HEK293 (cell line): Measurements from ENCODE around the gene VPS35L.
A peak's percentile ranks its signal among the peaks of the same experiment; 100 is the strongest.

ENCODE experiments used
- AEBP2 ChIP-seq: fragments of 450-650 bp; formaldehyde crosslinking; IDR thresholded peaks from 2 replicates; pipeline ENCODE4 v1.5.1; 2016; ENCODE audit warnings: missing biosample characterization, missing genetic modification characterization, borderline replicate concordance
- BCL11B ChIP-seq: fragments of 450-650 bp; formaldehyde crosslinking; IDR thresholded peaks from 2 replicates; pipeline ENCODE4 v1.5.1; 2016; ENCODE audit warnings: low read depth, missing biosample characterization, missing genetic modification characterization
- EGR2 ChIP-seq: fragments of 450-650 bp; formaldehyde crosslinking; IDR thresholded peaks from 2 replicates; pipeline ENCODE4 v1.5.1; 2016; ENCODE audit warnings: low read depth, missing biosample characterization, missing genetic modification characterization
- GFI1B ChIP-seq: fragments of 450-650 bp; formaldehyde crosslinking; IDR thresholded peaks from 2 replicates; pipeline ENCODE4 v1.5.1; 2016; ENCODE audit warnings: missing biosample characterization, missing genetic modification characterization
- HOXA7 ChIP-seq: sonication (generic); formaldehyde crosslinking; IDR thresholded peaks from 2 replicates; pipeline ENCODE4 v1.8.1; 2022; ENCODE audit warnings: missing genetic modification reagents, borderline replicate concordance
- KLF10 ChIP-seq: fragments of 450-650 bp; IDR thresholded peaks from 2 replicates; pipeline ENCODE4 v1.5.1; 2018; ENCODE audit warnings: missing biosample characterization, mild to moderate bottlenecking, missing genetic modification characterization
- MYNN ChIP-seq: fragments of 450-650 bp; formaldehyde crosslinking; IDR thresholded peaks from 2 replicates; pipeline ENCODE4 v1.5.1; 2016; ENCODE audit warnings: missing biosample characterization, missing genetic modification characterization, borderline replicate concordance
- PRDM2 ChIP-seq: fragments of 450-650 bp; formaldehyde crosslinking; IDR thresholded peaks from 2 replicates; pipeline ENCODE4 v1.5.1; 2016; ENCODE audit warnings: missing biosample characterization, missing genetic modification characterization, borderline replicate concordance
- REST ChIP-seq: fragments of 450-650 bp; formaldehyde crosslinking; IDR thresholded peaks from 2 replicates; pipeline ENCODE4 v1.5.1; 2016; ENCODE audit warnings: missing biosample characterization, missing genetic modification characterization
- TRIM28 ChIP-seq: IDR thresholded peaks from 2 replicates; pipeline ENCODE4 v1.6.1; 2011; ENCODE audit warnings: low read length, control low read depth, borderline replicate concordance
- ZBTB17 ChIP-seq: fragments of 450-650 bp; formaldehyde crosslinking; IDR thresholded peaks from 2 replicates; pipeline ENCODE4 v1.5.1; 2016; ENCODE audit warnings: missing biosample characterization, missing genetic modification characterization
- ZNF146 ChIP-seq: fragments of 450-650 bp; formaldehyde crosslinking; IDR thresholded peaks from 2 replicates; pipeline ENCODE4 v1.5.1; 2016; ENCODE audit warnings: missing biosample characterization, missing genetic modification characterization
- ZNF175 ChIP-seq: fragments of 450-650 bp; formaldehyde crosslinking; IDR thresholded peaks from 2 replicates; pipeline ENCODE4 v1.5.1; 2016; ENCODE audit warnings: missing biosample characterization, missing genetic modification characterization
- ZNF24 ChIP-seq: fragments of 450-650 bp; formaldehyde crosslinking; IDR thresholded peaks from 2 replicates; pipeline ENCODE4 v1.5.1; 2016; ENCODE audit warnings: missing biosample characterization, missing genetic modification characterization
- ZNF37A ChIP-seq: fragments of 450-650 bp; IDR thresholded peaks from 2 replicates; pipeline ENCODE4 v1.5.1; 2018; ENCODE audit warnings: missing biosample characterization, missing genetic modification characterization
- ZNF394 ChIP-seq: fragments of 450-650 bp; formaldehyde crosslinking; IDR thresholded peaks from 2 replicates; pipeline ENCODE4 v1.5.1; 2016; ENCODE audit warnings: missing biosample characterization, missing genetic modification characterization, mild to moderate bottlenecking, moderate library complexity, borderline replicate concordance
- ZNF433 ChIP-seq: fragments of 450-650 bp; formaldehyde crosslinking; IDR thresholded peaks from 2 replicates; pipeline ENCODE4 v1.5.1; 2016; ENCODE audit warnings: missing biosample characterization, missing genetic modification characterization, low read depth
- ZNF449 ChIP-seq: fragments of 450-650 bp; formaldehyde crosslinking; IDR thresholded peaks from 2 replicates; pipeline ENCODE4 v1.5.1; 2017; ENCODE audit warnings: missing biosample characterization, mild to moderate bottlenecking, missing genetic modification characterization, moderate library complexity
- ZNF513 ChIP-seq: fragments of 450-650 bp; IDR thresholded peaks from 2 replicates; pipeline ENCODE4 v1.5.1; 2018; ENCODE audit warnings: missing biosample characterization, missing genetic modification characterization
- ZNF530 ChIP-seq: fragments of 450-650 bp; formaldehyde crosslinking; IDR thresholded peaks from 2 replicates; pipeline ENCODE4 v1.5.1; 2016; ENCODE audit warnings: low read depth, missing biosample characterization, missing genetic modification characterization
- ZNF600 ChIP-seq: fragments of 450-650 bp; formaldehyde crosslinking; IDR thresholded peaks from 2 replicates; pipeline ENCODE4 v1.5.1; 2016; ENCODE audit warnings: missing biosample characterization, missing genetic modification characterization
- ZNF670 ChIP-seq: fragments of 450-650 bp; formaldehyde crosslinking; IDR thresholded peaks from 2 replicates; pipeline ENCODE4 v1.5.1; 2016; ENCODE audit warnings: missing biosample characterization, missing genetic modification characterization, low read depth
- ZSCAN30 ChIP-seq: fragments of 450-650 bp; IDR thresholded peaks from 2 replicates; pipeline ENCODE4 v1.5.1; 2018; ENCODE audit warnings: missing biosample characterization, mild to moderate bottlenecking, missing genetic modification characterization, moderate library complexity

VPS35L gene

GRCh38 chr16:19523559-19524355 lies 31.7 kb upstream of the VPS35L start, which contains the start of gene CCP110 (continued):
- TF ChIP-seq ZNF513 (tag by site-specific recombination) (peak; percentile 83), BCL11B (no peak), KLF10 (no peak), ZNF449 (tag by site-specific recombination) (no peak), ZNF146 (0 out of 2 replicates have a peak, but pooled peaks have one; percentile 7), ZNF433 (tag by site-specific recombination) (no peak), ZNF175 (tag by site-specific recombination) (no peak), ZNF394 (tag by site-specific recombination) (peak; percentile 49; the same call in 1 of the 2 replicates), ZNF24 (tag by site-specific recombination) (no peak), AEBP2 (tag by site-specific recombination) (no peak), REST (tag by site-specific recombination) (peak; percentile 14; the same call in 1 of the 2 replicates), ZSCAN30 (tag by site-specific recombination) (no peak), ZNF37A (tag by site-specific recombination) (no peak), ZNF530 (tag by site-specific recombination) (no peak), EGR2 (tag by site-specific recombination) (peak; percentile 51; the same call in 1 of the 2 replicates), GFI1B (no peak), TRIM28 (no peak), PRDM2 (no peak), HOXA7 (CRISPR knock-in tag) (no peak), ZNF600 (tag by site-specific recombination) (peak; percentile 83), ZBTB17 (0 out of 2 replicates have a peak, but pooled peaks have one; percentile 72), MYNN (tag by site-specific recombination) (no peak), ZNF670 (tag by site-specific recombination) (no peak)
